H1 (cell line): ENCODE results near the gene PTPN18.

Experiments
- BRCA1 ChIP-seq: IDR thresholded peaks from 2 replicates; pipeline ENCODE4 v1.6.1; 2012; ENCODE audit warnings: low read depth, low read length, improper control_type of control experiment
- EP300 ChIP-seq, 2 experiments: IDR thresholded peaks; 1 replicate in 1 of 2; 2 replicates in 1 of 2; pipeline ENCODE4 v1.6.1; 2011 to 2012; ENCODE audit warnings: low read depth in 2 of 2, low read length in 2 of 2, mild to moderate bottlenecking in 2 of 2, borderline replicate concordance in 1 of 2, inconsistent platforms in 1 of 2, moderate library complexity in 1 of 2
- GABPA ChIP-seq: IDR thresholded peaks from 2 replicates; pipeline ENCODE4 v1.6.1; 2011; ENCODE audit warnings: mild to moderate bottlenecking, low read length, moderate library complexity, borderline replicate concordance; ENCODE audit not compliant: insufficient read depth
- HDAC2 ChIP-seq, 2 experiments: fragments of 300-600 bp in 1 of 2; sonication (generic) in 1 of 2; IDR thresholded peaks; 2 replicates each; pipeline ENCODE4 v1.6.1; 2011 to 2012; ENCODE audit warnings: low read depth in 2 of 2, low read length in 2 of 2, mild to moderate bottlenecking in 2 of 2, moderate library complexity in 2 of 2, borderline replicate concordance in 1 of 2, inconsistent platforms in 1 of 2
- KDM5A ChIP-seq: fragments of 200-600 bp; IDR thresholded peaks from 2 replicates; pipeline ENCODE4 v1.7.1; 2012; ENCODE audit warnings: mild to moderate bottlenecking, low read length, inconsistent platforms, mixed read lengths
- MAFK ChIP-seq: IDR thresholded peaks from 2 replicates; pipeline ENCODE4 v1.6.1; 2012; ENCODE audit warnings: low read depth, mild to moderate bottlenecking, improper control_type of control experiment, low read length
- POLR2A ChIP-seq, 2 experiments: IDR thresholded peaks; 1 replicate in 1 of 2; 2 replicates in 1 of 2; pipeline ENCODE4 v1.6.1; 2011; ENCODE audit warnings: low read depth in 2 of 2, low read length in 2 of 2, mild to moderate bottlenecking in 2 of 2; ENCODE audit errors: control extremely low read depth in 1 of 2
- RFX5 ChIP-seq: IDR thresholded peaks from 2 replicates; pipeline ENCODE4 v1.6.1; 2011; ENCODE audit warnings: low read depth, low read length, improper control_type of control experiment, borderline replicate concordance
- SRF ChIP-seq: IDR thresholded peaks from 2 replicates; pipeline ENCODE4 v1.6.1; 2011; ENCODE audit warnings: mild to moderate bottlenecking, low read depth, low read length, moderate library complexity
- TAF1 ChIP-seq: IDR thresholded peaks from 2 replicates; pipeline ENCODE4 v1.6.1; 2011; ENCODE audit warnings: mild to moderate bottlenecking, low read depth, low read length
- TBP ChIP-seq: IDR thresholded peaks from 2 replicates; pipeline ENCODE4 v1.6.1; 2011; ENCODE audit warnings: low read depth, low read length, improper control_type of control experiment
- TCF12 ChIP-seq: IDR thresholded peaks from 2 replicates; pipeline ENCODE4 v1.6.1; 2011; ENCODE audit warnings: low read depth, mild to moderate bottlenecking, low read length
- TF ChIP-seq, protein P1 (sequence below), 3 experiments: IDR thresholded peaks; 1 replicate in 2 of 3; 2 replicates in 1 of 3; pipeline versions ENCODE4 v1.5.1 to v1.6.1; 2011; ENCODE audit warnings: low read length in 3 of 3, mild to moderate bottlenecking in 3 of 3, inconsistent platforms in 2 of 3, low read depth in 1 of 3, moderate library complexity in 1 of 3; ENCODE audit not compliant: insufficient read depth in 1 of 3; ENCODE audit errors: control extremely low read depth in 1 of 3

DNA sequence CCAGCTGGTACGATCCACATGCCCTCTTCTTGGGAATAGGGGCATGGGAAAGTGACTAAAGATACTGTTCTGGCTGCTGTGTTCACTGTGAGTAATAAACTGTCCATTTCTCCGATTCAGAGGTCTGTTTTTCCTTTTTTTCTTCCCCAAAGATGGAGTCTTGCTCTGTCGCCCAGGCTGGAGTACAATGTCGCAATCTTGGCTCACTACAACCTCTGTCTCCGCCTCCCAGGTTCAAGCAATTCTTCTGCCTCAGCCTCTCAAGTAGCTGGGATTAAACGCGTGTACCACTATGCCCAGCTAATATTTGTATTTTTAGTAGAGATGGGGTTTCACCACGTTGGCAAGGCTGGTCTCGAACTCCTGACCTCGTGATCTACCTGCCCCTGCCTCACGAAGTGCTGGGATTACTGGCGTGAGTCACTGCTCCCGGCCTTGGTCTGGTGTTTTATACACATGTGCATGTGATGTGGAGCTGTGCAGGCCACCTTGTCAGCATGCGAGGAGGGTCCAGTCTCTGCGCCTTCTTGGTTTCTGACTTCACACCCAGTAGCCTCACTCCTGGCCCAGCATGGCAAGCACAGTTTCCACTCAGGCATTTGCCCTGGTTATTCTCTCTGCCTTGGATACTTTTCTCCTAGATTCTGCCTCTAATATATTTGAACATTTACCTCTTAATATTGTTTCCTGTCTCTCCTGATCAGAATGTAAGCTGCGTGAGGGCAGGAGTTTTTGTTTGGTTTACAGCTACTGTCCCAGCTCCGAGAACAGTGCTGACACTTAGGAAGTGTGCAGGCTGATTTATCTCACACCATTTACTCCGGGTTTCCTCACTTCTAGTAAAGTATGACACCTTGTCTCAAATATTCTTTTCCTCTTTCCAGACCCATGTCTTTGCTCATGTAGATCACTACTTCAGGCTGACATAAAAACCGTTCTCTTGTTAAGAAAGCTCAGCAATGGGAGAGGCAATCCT lies 19.7 kb downstream of the PTPN18 start:
- TF ChIP-seq SRF (no peak), BRCA1 (no peak), TCF12 (no peak), GABPA (no peak), TBP (no peak), POLR2A (IDR thresholded peaks at IDR 0.05; ENCODE audit: control extremely low read depth in 1 of 2, low read depth in 2 of 2, low read length in 2 of 2) (no peak), EP300 (IDR thresholded peaks at IDR 0.05; ENCODE audit: borderline replicate concordance in 1 of 2, low read depth in 2 of 2, low read length in 2 of 2) (no peak), TAF1 (no peak), HDAC2 (IDR thresholded peaks at IDR 0.05; ENCODE audit: borderline replicate concordance in 1 of 2, low read depth in 2 of 2, low read length in 2 of 2) (no peak), KDM5A (no peak), RFX5 (no peak), MAFK (no peak)
- TF ChIP-seq, protein P1, sequence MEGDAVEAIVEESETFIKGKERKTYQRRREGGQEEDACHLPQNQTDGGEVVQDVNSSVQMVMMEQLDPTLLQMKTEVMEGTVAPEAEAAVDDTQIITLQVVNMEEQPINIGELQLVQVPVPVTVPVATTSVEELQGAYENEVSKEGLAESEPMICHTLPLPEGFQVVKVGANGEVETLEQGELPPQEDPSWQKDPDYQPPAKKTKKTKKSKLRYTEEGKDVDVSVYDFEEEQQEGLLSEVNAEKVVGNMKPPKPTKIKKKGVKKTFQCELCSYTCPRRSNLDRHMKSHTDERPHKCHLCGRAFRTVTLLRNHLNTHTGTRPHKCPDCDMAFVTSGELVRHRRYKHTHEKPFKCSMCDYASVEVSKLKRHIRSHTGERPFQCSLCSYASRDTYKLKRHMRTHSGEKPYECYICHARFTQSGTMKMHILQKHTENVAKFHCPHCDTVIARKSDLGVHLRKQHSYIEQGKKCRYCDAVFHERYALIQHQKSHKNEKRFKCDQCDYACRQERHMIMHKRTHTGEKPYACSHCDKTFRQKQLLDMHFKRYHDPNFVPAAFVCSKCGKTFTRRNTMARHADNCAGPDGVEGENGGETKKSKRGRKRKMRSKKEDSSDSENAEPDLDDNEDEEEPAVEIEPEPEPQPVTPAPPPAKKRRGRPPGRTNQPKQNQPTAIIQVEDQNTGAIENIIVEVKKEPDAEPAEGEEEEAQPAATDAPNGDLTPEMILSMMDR (IDR thresholded peaks at IDR 0.05; ENCODE audit: control extremely low read depth in 1 of 3, insufficient read depth in 1 of 3, low read depth in 1 of 3, low read length in 3 of 3), result no peak
